Fibroblast of mammary gland (primary cell): ENCODE measurements around the gene KDF1.
A peak's percentile ranks its signal among the peaks of the same experiment; 100 is the strongest.
"Not testable (repeated sequence)": the region's sequence is repeated elsewhere in the genome, so short reads cannot be mapped to it uniquely, and the experiment has no call there.

Experiments
- DNase-seq: peaks from one replicate; pipeline ENCODE4 v3.0.0-alpha.2; 2010; ENCODE audit warnings: low read depth
- H3K4me3 ChIP-seq: 2 replicates; pipeline ENCODE4 v1.5.1; 2011; ENCODE audit warnings: low read depth, mild to moderate bottlenecking, low read length, moderate library complexity; ENCODE audit not compliant: control insufficient read depth
- TF ChIP-seq, protein P1 (sequence below): conservative IDR thresholded peaks from 2 replicates; pipeline ENCODE4 v1.5.1; 2011; ENCODE audit warnings: low read depth, low read length, inconsistent platforms; ENCODE audit not compliant: control insufficient read depth, insufficient read depth

KDF1 gene

DNA sequence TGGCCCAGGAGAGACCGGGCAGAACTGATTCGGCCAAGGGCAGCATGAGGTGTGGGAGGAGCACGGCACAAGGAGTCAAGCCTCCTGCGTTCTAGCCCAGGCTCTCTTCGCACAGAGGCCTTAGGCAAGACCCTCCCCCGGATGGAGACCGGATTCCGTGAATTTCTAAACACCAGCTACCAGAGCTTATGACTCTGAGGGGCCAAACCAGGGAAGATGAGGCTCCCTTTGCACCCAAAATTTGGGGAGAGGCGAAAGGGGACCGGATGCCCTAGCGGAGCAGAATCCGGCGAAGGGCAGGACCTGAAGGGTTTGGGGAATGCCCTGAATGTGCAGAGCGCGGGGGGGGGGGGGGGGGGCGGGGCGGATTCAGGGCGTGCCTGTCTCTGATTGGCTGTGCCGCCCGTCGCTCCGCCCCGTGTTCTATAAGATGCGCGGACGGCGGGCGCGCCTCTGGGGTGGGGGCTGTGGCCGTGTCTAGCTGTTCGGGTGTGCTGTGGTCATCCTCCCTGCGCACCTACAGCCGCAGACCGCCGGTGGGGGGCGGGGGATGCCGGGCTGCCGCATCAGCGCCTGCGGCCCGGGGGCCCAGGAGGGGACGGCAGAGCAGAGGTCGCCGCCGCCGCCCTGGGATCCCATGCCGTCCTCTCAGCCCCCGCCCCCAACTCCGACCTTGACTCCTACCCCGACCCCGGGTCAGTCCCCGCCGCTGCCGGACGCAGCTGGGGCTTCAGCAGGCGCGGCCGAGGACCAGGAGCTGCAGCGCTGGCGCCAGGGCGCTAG lies 33.2 kb upstream of the KDF1 start, which contains the start of gene TRNP1:
Gene TRNP1 (plus strand): TSS at position 456 of the 783 bp plus-strand sequence. CDS start 95 bp downstream, at position 551.
- H3K4me3 ChIP-seq: peak within 1 kb of the TSS; percentile 90
- TF ChIP-seq, protein P1, sequence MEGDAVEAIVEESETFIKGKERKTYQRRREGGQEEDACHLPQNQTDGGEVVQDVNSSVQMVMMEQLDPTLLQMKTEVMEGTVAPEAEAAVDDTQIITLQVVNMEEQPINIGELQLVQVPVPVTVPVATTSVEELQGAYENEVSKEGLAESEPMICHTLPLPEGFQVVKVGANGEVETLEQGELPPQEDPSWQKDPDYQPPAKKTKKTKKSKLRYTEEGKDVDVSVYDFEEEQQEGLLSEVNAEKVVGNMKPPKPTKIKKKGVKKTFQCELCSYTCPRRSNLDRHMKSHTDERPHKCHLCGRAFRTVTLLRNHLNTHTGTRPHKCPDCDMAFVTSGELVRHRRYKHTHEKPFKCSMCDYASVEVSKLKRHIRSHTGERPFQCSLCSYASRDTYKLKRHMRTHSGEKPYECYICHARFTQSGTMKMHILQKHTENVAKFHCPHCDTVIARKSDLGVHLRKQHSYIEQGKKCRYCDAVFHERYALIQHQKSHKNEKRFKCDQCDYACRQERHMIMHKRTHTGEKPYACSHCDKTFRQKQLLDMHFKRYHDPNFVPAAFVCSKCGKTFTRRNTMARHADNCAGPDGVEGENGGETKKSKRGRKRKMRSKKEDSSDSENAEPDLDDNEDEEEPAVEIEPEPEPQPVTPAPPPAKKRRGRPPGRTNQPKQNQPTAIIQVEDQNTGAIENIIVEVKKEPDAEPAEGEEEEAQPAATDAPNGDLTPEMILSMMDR: no peak
- DNase-seq: peak; percentile 81

DNA sequence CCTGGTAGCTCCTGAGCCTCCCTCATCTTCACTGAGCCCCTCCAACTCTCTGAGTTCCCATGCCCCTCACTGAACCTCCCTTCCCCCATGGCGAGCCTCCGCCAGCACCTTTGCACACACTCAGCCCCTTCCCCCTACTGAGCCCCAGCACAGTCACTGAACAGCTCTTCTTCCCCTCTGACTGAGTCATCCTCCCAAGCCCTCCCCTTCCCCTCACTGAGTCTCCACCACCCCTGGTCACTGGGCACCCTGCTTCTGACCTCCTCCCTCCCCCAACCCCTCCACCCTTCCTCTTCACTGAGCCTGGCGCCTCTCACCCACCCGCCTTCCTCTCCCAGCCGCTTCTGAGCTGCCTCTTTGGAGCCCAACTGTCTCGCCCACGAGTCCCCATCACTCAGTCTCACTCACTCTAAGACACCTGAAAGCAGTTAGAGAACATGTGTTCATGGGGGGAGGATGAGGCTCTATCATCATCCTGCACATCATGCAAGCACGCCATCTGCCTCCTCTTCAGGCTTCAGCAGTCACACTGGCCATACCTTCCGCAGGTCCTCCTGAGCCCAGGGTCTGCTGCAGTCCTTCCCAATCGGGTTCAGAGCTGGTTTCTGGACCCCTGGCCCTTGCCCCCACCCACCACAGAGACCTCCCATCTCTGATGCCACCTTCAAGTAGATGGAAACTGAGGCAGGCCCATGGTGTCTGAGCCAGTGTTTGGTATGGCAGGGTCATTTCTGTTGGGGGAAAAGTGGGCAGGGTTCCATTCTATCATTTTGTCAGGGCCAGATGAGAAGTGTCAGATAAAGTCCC lies 31.2 kb upstream of the KDF1 start:
- peak; percentile 96 for DNase-seq
- TF ChIP-seq, protein P1: peak; percentile 11
- no peak overlapping the region for H3K4me3 ChIP-seq

DNA sequence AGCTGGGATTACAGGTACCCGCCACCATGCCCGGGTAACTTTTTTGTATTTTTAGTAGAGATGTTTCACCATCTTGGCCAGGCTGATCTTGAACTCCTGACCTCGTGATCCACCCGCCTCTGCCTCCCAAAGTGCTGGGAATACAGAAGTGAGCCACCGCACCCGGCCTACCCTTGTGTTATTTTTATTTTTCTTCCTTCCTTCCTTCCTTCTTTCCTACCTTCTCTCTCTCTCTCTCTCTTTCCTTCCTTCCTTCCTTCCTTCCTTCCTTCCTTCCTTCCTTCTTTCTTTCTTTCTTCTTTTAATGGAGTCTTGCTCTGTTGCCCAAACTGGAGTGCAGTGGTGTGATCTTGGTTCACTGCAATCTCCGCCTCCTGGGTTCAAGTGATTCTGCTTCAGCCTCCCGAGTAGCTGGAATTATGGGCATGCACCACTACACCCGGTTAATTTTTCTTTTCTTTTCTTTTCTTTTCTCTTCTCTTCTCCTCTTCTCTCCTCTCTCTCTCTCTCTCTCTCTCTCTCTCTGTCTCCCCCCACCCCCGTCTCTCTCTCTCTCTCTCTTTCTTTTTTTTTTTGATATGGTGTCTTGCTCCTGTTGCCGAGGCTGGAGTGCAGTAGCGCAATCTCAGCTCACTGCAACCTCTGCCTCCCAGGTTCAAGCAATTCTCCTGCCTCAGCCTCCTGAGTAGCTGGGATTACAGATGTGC lies 29.3 kb upstream of the KDF1 start:
- DNase-seq, H3K4me3 ChIP-seq: not testable (repeated sequence)

DNA sequence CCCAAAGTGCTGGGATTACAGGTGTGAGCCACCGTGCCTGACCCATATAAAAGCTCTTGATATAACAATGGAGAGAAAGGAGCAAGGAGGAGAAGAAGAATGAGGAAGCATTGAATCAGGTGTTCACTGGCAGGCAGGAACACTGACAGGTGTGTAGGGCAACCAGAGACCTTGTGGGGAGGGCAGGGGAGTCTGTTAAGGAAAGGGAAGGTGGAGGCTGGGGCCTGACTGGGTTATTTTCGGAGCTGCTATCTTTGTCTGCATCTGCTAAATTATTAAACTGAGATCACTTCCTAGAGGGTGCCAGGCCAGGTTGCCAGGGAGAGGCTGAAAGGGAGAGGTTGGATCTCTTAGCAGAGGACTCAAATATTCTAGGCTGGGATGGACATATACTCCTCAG lies 26.4 kb upstream of the KDF1 start:
- H3K4me3 ChIP-seq: no peak overlapping the region
- DNase-seq: no peak
- TF ChIP-seq, protein P1: no peak

DNA sequence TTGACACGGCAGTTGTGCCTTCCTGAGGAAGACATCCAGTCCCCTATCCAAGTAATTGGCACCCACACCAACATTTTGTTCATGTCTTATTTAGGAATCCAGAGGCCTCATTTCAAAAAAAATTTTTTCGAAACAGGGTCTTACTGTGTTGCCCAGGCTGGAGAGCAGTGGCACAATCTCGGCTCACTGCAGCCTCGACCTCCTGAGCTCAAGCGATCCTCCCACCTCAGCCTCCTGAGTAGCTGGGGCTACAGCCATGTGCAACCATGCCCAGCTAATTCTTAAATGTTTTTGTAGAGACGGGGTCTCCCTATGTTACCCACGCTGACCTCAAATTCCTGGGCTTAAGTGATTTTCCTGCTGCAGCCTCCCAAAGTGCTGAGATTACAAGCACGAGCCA lies 24.0 kb upstream of the KDF1 start:
- DNase-seq: no peak
- TF ChIP-seq, protein P1: no peak
- H3K4me3 ChIP-seq: no peak overlapping the region

DNA sequence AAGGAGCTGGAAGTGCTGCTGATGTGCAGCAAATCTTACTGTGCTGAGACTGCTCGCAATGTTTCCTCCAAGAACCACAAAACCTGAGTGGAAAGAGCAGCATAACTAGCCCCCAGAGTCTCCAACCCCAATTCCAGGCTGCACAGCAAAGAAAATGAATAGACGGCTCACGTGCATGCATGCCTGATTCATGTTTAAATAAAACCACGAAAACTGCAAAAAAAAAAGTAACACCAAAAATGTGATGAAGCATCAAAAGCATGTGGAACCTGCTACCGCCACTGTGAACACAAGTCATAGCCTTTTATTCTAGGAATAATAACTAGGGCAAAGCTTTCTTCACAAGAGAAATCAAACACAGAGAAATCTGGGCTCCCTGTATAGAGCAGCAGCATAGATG lies 23.6 kb upstream of the KDF1 start:
- peak; percentile 37 for DNase-seq
- H3K4me3 ChIP-seq: no peak overlapping the region
- TF ChIP-seq, protein P1: no peak
